Anterior cingulate cortex (tissue), 58 donors: ENCODE data around the gene LMBRD1.
"Not testable (repeated sequence)": the region's sequence is repeated elsewhere in the genome, so short reads cannot be mapped to it uniquely, and the experiment has no call there.

ENCODE experiments used
- DNase-seq, 58 donors: peaks; one replicate each; lab custom pipeline; 2025; lab: John Stamatoyannopoulos, UW

Gene LMBRD1

GRCh38 chr6:69796642-69797390, at the start of gene LMBRD1:
Gene LMBRD1, minus strand, starts transcription at chr6:69797010. Its CDS starts 129 bp downstream, at chr6:69796881.
- peak; percentile 68 to 99 (median 95) for DNase-seq

DNA sequence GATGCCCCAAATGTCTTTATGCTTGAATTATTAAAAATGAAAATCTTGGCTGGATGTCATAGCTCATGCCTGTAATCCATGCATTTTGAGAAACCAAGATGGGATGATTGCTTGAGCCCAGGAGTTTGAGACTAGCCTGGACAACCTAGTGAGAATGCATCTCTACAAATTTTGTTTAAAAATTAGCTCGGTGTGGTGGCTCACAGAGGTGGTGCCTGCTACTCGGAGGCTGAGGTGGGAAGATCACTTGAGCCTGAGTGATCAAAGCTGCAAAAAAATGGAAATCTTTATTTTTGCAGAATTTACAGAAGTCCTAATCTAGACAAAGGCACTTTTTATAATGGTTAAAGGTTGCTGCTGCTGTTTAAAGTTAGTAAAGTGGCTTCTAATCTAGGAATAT, 49.5 kb upstream of the LMBRD1 start:
- no peak for DNase-seq

GRCh38 chr6:69843189-69843588, 46.4 kb upstream of the LMBRD1 start:
- DNase-seq, result no peak

DNA sequence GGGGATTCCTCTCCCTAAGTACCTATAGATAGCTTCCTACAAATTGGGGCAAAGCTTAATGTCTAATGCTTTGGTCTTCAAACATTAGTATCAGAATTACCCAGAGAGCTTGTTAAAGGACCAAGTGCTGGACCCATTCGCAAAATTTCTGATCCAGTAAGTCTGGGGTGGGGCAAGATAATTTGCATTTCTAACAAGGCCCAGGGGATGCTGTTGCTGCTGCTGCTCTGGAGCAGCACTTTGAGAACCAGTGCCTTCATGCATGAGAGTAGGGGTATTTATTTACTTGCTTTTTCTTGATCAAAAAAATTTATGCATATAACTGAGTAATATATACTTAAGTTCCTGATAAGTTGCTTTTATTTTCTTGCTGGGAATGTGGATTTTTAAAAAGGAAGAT, 45.1 kb upstream of the LMBRD1 start:
- DNase-seq, result no peak

DNA sequence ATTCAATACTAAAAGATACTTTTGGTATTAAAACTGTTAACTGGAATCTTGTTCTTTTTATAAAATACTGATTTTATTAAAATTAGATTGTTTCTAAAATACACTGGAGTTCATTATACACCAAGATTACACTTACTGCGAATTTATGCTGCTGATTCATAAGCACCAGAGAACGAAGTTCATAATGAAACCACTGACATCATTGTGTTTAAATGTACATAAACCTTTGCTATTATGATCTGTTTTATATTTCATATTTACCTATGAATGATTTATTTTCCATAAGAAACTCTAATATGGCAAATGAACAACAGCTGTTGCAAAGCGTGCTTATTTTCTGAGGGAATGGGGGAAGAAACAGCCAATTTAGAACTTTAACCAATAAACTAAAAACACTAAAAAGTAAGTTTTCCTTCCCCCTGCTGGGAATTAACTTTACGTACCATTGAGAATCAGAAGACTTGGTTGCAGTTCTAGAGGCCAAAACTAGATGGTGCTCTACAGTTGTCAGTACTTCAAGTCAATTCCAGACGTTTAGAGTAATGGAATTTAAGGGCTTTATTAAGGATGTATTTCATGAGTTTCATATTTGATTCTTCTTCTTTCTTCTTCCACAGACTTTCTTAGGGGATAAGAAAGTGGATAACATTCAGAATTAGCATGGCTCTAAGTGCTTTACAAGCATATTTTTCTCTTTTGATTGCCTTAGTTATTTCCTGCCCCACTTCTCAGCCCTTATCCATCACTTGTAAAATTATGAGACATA, 38.8 kb upstream of the LMBRD1 start:
- peak in 2 of 58 donors; percentile 1 to 2 for DNase-seq

DNA sequence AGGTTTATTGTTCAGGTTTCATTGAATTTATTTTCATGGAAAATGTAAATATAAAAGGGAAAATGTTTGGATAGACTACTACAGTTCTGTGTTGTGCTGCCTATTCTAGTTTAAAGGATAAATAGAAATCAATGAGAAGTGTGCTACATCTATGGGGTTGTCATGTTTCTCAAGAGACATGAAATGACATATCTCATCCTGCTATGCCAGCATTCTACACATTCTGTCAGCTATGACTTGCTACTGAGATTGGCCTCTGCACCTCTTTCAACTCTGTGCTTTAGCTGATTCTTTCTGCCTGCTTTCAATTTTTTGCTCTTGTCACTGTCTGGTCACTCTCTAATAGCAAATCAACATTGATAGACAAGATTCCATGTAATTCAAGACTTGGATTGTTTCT, 35.7 kb upstream of the LMBRD1 start:
- no peak for DNase-seq

GRCh38 chr6:69827276-69827893, 30.6 kb upstream of the LMBRD1 start:
- DNase-seq, result no peak

DNA sequence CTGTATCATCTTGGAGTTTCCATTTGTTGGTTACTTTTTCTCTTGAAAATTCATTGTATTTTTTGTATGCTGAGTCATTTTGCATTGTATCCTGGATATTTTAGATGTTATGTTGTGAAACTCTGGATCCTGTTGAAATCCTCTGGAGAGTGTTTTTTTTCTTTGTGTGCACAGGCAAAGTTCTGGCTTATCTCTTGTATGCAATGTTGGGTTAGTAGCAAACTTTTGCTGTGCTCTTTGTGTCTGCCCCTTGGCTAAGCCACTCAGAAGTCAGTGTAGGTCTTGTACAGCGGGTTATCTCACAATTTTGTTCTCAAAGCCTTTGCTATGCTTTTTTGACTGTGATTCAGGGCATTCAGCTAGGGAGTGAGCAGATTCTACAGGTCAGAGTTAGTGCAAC, 29.1 kb upstream of the LMBRD1 start:
- DNase-seq, result no peak

- DNase-seq, result not testable (repeated sequence)
Measured at GRCh38 chr6:69824355-69824754, 27.5 kb upstream of the LMBRD1 start.

GRCh38 chr6:69820438-69820837, 23.6 kb upstream of the LMBRD1 start:
- DNase-seq, result peak in 14 of 58 donors; percentile 2 to 49 (median 18)

GRCh38 chr6:69820018-69820417, 23.2 kb upstream of the LMBRD1 start:
- DNase-seq, result no peak

- no peak for DNase-seq
Measured at GRCh38 chr6:69819138-69819537, 22.3 kb upstream of the LMBRD1 start.

GRCh38 chr6:69818223-69818930, 21.6 kb upstream of the LMBRD1 start:
- no peak for DNase-seq

DNA sequence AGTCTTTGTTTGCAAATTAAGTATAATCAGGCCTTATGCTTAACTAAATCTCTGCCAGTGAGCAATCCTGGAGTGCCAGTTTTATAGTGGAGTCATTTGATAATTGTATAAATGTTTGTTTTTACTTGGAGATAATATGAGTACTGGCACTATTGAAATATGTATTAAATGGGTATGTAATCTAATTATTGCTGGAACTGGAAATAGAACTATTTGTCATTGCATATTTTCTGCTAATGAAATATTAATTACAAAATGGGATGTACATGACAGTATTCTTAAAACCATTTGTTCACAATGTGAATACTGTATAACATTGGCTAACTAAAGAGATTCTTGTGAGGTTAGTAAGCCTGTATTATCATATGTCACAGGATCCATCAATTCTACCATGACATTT, 20.5 kb upstream of the LMBRD1 start:
- DNase-seq, result no peak

DNA sequence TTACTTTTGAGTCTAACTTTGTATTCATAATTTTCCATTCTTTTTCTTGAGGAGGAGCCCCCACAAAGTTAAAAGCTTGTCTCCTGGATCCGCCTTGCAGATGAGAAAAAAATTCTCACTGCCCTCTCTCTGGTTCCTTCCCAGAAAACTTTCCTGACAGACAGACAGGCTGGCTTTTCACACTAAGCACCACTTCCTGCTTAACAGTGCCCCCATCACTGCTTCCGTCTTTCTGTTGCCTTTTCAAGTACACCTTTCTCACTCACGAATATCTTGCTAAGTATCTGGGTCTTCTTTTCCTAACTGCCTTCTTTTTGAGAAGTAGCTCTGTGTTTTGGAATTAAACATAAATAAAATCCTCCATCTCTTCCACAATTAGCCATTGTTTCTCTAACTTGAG, 19.8 kb upstream of the LMBRD1 start:
- DNase-seq, result peak in 1 of 58 donors; percentile 1

DNA sequence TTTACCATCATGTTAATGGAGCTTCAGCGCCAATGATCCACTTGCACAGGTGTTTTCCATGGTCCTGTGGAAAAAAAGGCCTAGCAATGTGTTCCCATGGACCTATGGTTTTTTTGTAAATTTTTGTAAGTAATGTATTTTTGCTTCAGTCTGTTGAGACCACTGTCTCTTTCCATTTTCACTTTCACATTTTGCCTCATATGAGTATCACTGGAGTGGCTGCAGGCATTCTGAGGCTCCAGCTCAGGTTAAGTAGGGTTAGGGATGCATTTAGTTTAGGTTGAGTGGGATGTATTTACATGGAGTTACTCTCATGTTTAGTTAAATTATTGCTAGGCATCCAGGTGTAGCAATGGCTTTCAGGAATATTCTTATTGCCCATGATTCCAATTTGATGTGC, 19.2 kb upstream of the LMBRD1 start:
- DNase-seq, result no peak

DNA sequence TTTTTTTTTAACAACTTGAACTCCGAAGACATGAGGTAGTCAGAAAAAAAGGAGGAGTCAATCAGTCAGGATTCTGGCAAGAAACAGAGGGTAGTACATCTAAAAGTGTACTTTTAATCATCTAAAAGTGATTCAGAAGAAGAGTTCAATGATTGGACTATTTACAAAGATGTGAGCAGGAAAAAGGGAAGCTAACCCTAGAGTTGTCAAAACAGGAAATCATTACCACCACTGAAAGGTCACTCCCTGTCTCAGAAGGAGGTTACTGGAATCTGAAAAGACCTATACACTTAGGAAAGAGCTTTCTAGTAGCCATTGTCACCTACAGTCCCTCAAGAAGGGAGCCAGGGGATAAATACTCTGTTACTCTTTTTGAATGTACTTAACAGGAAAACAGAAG, 16.7 kb upstream of the LMBRD1 start:
- no peak for DNase-seq

DNA sequence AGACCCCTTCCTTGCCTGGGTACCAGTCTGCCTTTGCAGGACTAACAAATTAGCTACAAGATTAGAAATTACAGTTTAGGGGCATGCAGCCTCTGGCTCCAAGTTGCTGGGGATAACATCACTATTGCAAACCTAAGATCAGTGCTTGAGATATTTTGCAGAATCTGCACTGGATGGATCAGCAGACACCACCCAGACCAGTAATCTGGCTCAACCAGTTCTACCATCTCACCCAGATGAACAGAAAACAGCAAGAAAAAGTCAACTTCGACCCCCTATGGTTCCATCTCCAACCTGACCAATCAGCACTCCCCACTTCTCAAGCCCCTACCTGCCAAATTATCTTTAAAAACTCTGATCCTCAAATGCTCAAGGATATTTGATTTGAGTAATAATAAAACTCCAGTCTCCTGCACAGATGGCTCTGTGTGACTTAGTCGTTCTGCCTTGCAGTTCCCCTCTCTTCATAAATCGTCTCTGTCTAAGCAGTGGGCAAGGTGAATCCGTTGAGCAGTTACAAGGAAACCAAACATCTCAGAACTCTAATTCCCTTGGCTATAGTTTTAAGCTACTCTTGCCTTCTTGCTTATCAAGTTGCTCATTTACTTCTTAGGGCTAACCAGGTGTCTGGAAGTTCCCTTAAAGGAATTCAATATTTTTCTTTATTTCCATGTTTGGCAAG, 16.1 kb upstream of the LMBRD1 start:
- DNase-seq, result no peak

DNA sequence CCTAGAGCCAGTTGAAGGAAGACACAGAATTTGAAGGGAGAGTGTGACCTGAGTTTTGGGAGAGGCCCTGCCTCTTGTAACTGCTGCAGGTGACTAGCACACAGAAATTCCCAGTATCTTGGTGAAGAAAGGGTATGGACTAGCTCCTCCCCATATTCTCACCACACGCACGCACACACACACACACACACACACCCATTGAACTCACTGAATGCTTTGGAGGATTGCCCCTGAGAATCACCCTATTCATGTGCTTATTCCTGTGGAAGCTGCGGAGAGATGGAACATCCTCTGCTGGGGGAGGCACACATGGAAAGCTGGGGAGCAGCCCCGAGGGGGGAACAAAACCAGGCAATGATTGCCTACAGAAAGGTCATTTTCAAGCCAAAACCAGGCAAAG, 6.2 kb upstream of the LMBRD1 start:
- DNase-seq, result no peak

GRCh38 chr6:69801711-69802110, 4.9 kb upstream of the LMBRD1 start:
- DNase-seq, result no peak
